GM21723 (cell line): ENCODE data around the gene DOHH.
A peak's percentile ranks its signal among the peaks of the same experiment; 100 is the strongest.

ENCODE experiments used
- ATAC-seq: cut with Tn5 transposase; IDR thresholded peaks from one replicate; pipeline ENCODE4 v1.9.1; 2021; ENCODE audit warnings: mild to moderate bottlenecking, moderate library complexity; ENCODE audit not compliant: unreplicated experiment

Gene DOHH, protein sequence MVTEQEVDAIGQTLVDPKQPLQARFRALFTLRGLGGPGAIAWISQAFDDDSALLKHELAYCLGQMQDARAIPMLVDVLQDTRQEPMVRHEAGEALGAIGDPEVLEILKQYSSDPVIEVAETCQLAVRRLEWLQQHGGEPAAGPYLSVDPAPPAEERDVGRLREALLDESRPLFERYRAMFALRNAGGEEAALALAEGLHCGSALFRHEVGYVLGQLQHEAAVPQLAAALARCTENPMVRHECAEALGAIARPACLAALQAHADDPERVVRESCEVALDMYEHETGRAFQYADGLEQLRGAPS

DNA sequence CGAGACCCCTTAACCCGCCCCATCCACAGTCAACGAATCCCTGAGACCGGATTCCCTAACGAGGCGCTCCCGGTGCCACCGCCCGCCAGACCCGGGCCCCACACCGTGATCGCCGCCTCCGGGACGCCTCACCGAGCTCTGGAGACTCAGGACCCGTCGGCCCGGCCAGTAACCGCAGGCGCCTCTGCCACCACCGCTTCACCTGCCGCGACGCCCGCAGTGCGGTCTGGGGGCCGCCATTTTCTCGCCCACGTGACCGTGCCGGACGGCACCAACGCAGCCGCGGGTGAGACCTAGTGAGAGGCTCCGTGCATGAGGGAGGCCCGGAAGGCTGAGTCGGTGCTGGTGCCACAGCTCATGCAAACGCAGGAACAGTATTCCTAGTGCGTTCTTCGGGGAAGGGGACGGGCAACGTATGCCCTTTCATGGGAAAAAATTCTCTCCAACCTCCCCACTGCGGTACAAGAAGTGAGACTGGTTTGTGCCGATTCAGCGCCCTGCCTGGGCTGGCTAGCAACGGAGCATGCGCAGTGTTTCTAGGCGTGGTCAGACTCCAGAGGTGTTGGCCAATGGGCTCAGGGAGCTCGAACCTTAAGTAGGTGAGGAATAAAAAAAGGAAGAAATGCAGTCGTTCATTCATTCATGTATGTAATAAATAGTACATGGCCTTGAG, at the start of gene DOHH:
Gene DOHH (minus strand): TSS at position 246 of the 673 bp plus-strand sequence. CDS start 3,860 bp downstream, outside the sequence.
- peak; percentile 80 for ATAC-seq

DNA sequence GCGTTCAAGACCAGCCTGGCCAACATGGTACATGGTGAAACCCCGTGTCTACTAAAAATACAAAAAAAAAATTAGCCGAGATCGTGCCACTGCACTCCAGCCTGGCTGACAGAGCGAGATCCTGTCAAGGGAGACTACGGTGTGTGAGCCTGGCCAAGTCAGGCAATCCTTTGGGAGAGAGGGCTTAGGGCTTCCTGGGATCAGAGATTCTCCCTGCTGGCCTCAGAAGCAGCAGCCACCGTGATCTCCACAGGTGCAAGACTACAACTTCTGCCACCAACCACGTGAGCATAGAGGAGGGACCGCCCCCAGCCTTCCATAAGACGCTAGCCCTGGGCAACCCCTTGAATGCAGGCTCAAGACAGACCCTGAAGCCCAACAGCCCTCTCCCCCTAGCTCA, 49.3 kb upstream of the DOHH start:
- ATAC-seq: no peak

DNA sequence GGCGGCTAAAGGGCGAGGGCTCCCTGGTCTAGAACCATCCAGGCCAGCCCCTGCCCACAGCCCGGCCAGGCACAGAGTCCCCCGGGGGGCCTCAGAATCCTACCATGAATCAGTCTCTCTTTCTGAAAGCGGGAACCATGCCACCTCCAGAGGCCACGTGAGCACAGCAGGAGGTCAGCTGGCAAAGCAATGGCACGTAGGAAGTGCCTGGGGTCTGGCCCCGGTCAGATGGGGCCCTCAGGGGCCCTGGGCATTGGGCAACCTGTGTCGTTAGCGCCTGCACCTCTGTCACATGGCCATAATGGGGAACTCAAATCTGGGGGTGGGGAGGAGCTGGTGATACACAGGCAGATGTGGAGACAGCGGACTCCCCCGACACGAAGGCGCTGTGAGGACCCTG, 48.1 kb upstream of the DOHH start:
- no peak for ATAC-seq

DNA sequence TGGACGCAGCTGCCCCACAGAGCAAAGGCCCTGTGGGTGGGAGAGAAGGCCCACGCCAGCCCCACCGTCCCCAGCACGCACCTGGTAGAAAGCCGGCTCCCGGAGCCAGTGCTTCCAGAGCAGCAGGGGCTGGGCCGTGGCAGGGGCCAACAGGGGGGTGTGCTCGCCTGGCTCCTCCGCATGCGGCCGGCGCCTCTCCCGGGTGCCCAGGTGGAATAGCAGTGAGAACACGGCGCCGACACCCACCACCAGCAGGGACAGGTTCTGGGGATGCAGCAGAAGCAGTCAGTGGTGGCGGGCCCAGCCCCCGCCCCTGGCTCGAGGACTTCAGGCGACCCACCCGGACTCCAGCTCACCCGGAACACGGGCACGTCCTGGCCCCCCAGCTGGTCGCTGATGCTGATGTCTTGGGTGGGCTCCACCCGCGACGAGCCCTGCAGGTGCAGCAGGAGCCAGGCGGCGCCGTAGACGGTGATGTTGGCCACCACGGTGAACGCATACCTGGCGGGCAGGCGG, 47.4 kb upstream of the DOHH start:
- ATAC-seq: no peak

GRCh38 chr19:3547301-3547731, 46.8 kb upstream of the DOHH start:
- ATAC-seq: no peak

DNA sequence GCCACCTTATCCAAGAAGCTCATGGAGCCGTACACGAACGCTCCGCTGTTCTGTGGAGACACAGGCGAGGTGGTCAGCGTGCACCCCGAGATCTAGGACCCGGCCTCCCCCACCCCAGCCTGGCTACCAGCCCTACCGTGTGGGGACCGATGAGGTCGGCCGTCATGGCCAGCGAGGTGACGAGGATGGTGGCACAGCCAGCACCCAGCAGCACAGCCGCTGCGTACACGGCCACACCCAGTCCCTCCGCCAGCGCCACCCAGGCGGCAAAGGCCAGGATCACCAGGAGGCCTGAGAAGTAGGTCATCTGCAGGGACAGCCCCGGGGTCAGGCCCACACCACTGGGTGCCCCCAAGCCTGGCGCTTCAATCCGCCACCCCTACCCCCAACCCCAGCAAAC, 45.6 kb upstream of the DOHH start:
- no peak for ATAC-seq

DNA sequence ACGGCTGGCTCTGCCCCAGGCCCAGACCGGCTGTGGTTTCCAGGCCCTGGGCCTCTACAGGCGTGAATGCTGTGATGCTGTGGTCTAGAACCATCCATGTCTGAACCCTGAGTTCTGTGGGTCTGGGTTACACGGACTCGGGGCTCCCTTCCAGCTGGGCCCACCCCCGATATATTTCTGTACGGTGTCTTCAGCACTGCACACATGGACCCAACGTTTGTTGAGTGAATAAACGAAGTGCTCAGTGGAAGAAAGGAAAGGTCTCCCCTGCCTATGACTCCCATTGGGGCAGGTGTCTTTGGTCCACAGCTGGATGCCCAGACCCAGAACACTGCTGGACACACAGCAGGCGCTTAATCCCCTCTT, 45.2 kb upstream of the DOHH start:
- no peak for ATAC-seq

GRCh38 chr19:3544742-3545668, 44.5 kb upstream of the DOHH start:
- no peak for ATAC-seq

DNA sequence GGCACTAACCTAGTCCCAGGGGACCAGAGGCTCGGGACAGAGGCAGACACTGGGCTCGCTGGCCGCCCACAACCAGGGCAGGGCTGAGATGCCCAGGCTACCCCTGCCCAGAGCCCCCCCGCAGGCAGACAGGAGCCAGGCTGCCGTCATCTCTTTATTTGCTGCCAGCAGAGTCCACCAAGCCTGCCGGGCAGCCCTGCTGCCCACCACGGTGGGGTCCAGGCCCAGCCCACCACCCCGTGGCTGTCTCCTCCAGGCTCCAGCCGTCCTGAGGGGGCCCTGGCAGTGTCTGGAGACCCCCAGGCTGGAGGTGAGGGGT, 43.5 kb upstream of the DOHH start:
- no peak for ATAC-seq

DNA sequence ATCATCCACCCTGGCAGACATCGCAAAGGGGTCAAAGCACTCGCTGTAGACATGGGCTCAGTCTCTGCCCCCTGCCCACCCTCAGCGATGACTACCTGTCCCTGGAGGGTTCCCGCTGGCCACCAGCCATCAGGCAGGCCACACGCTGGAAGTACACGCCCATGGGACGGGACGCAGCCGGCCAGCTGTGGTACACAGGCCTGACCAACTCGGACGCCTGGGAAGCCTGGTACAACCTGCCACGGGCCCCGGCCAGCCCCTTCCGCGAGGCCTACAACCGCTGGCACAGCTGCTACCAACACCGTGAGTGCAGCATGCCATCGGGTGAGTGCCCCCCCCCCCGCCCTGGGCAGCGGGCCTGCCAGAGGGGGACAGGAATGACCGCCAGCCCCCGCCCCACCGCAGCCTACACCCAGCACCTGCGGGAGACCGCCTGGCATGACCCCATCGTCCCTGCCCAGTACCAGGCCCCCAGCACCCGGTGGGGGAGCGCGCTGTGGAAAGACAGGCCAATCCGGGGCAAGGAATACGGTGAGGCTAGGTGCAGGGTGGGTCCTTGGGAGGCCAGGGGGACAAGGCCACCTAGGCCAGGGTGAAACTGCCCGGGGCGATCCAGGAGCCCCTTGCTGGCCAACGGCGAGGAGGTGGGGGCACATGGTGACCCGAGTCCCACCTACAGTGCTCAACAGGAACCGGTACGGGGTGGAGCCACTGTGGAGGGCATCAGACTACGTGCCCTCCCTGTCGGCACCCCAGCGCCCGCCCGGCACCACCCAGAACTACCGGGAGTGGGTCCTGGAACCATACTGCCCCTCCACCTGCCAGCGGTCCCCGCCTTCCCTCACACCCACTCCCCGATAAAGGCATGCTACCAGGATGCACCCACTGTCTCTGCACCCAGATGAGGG, 42.9 kb upstream of the DOHH start:
- ATAC-seq: no peak

- ATAC-seq: no peak
These were observed 39.3 kb upstream of the DOHH start for GRCh38 chr19:3539756-3540118.

- ATAC-seq: no peak
These were observed 38.7 kb upstream of the DOHH start, which contains the start of gene TEKTIP1 for GRCh38 chr19:3538965-3539755. Gene TEKTIP1, plus strand, starts transcription at chr19:3539174. Its CDS starts 4 bp downstream, at chr19:3539178.

- no peak for ATAC-seq
These were observed 37.9 kb upstream of the DOHH start for GRCh38 chr19:3538258-3538929.

- ATAC-seq: no peak
These were observed 37.2 kb upstream of the DOHH start for GRCh38 chr19:3537438-3538240.

GRCh38 chr19:3537101-3537437, 36.6 kb upstream of the DOHH start:
- ATAC-seq: no peak

DNA sequence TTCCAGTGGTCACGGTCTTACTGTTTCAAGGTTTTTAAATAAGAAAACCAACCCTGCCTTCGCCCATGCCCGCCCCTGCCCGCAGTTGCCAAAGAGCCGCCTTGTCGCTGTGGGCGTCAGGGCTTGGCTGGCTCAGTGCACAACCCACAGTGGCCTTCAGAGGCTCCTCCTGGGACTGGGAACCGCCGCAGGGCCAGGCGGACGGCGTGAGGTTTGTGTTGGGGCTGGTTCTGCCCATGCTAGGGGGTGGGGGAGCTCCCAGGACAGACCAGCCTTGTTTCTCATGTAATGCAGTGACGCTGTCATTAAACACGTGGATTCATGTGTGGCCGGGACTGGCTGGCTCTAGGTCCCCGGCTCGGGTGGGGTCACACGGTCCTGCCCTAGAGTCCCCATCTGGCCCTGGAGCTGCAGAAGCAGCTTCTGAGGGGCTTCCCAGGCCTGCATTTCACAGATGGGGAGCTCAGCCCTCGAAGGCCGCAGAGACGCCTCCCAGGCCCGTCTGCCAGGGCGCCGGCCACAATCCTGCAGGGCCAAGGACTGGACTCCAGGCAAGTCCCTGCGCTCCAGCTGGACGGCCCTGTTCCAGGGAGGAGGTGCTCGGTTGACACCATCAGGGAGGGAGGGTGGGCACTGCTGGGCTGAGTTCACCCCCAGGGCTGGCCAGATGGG, 36.1 kb upstream of the DOHH start:
- ATAC-seq: no peak

DNA sequence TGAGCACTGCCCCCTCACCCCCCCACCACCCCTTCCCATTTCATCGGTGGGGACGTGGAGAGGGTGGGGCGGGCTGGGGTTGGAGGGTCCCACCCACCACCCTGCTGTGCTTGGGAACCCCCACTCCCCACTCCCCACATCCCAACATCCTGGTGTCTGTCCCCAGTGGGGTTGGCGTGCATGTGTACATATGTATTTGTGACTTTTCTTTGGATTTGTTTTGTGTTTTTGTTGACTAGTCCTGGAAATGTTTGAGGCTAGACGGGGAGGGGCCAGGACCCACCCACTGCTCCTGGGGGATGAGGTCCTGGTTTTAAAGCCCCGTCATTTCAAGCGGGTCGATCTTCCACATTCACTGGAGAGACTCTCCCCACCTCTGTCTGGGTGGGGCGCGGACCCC, 35.5 kb upstream of the DOHH start:
- no peak for ATAC-seq

- no peak for ATAC-seq
These were observed 35.1 kb upstream of the DOHH start for GRCh38 chr19:3535563-3535965.
